Pons (tissue), 1 donor: Measurements from ENCODE around the gene LRMDA.

ENCODE experiments used
- DNase-seq: peaks from one replicate; pipeline ENCODE4 v3.0.0-alpha.2; 2016; ENCODE audit warnings: low spot score

Gene LRMDA

DNA sequence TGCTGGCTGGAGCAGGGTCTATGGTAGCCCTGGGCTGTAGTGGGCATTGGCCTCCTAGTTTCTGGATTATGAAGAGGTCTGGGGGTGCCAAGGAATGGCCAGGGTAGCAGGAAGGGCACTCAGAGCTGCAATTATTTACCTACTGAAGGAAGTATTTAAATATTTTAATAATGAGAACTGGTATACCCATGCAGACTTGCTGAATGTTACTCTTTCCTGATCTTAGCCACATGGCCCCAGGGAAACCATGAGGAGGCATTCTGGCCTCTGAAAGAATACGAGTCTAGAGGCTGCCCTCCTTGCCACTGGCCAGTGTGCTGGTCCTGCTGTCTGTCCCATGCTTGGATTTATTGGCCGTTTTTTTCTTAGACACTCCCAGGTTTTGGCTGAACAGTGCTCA is 599.7 kb downstream of the LRMDA start:
- DNase-seq, result no peak

DNA sequence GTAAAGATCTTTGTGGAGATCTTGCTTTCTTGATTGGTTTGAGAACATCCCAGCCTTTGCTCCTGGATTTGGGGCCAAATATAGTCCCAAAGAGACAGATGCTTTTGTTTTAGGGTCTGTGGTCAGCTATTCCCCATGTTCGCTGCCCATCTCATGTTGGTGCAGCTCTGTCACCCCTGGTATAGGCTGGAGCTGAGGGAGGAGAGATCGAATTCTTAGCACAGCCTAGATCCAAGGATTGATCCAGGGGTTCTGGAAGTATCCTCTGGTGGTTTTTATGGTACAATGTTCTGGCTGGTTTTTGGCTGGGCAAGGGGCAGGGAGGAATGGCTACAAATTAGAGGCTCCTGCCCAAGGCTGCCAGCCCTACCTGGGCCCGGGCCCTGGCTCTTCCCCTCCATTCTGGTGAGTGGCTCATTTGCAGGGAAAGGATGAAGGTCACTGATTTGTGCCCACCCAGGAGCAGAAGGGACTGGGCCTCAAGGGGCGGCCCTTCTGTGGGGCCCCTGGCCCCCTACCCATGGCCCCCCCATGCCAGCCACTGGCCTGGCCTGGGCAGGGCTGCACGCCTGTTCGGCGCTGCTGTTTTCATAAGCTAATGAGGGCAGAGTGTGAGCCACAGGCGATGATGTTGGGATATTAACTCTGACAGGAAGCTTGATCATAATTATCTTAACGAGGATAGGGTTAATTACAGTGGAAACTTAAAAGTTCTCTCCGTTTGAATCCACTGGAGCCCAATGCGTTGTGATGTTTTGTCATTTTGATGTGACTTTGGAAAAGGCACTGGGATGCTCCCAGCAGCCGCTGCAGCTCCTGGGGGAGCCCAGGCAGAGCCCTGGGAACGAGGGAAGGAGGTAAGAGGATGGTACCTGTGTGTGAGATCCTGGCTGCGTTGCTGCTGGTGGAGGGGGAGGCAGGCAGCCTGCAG is 600.6 kb downstream of the LRMDA start:
- no peak for DNase-seq

- DNase-seq, result no peak
These were observed 601.2 kb downstream of the LRMDA start for GRCh38 chr10:76032700-76033039.

DNA sequence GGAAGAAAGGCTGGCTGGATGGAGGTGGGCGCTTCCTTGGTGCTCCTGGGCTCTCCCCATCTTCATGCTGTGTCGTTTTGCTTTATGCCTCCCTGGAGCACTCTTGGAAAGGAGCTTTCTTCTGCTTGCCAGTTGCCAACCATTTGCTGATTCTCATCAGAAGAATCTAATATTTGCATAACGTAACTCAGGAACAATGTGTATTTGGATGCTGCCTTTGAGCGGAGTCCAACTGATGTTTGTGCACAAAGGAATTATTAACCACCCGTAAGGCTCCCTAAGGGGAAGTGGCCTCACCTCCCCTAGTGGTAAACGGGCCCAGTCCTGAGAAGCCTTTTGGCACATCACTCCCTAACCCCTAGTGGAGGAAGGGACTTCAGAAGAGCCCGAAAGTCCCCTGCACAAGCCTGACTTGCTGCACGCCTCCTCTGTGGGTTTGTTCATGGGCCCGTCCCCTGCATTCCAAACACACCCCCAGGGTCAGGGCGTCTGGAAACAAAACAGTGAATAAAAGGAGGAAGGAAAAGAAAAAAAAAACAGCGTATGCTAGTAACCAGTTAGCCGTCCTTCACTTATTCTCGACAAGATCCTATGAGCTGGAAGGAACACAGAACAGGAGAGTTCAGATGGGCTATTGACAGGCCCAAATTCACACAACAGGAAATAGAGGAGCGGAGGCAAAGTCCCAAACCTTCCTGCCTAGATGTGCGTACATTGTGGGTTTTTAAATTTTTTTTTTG is 602.2 kb downstream of the LRMDA start:
- no peak for DNase-seq

DNA sequence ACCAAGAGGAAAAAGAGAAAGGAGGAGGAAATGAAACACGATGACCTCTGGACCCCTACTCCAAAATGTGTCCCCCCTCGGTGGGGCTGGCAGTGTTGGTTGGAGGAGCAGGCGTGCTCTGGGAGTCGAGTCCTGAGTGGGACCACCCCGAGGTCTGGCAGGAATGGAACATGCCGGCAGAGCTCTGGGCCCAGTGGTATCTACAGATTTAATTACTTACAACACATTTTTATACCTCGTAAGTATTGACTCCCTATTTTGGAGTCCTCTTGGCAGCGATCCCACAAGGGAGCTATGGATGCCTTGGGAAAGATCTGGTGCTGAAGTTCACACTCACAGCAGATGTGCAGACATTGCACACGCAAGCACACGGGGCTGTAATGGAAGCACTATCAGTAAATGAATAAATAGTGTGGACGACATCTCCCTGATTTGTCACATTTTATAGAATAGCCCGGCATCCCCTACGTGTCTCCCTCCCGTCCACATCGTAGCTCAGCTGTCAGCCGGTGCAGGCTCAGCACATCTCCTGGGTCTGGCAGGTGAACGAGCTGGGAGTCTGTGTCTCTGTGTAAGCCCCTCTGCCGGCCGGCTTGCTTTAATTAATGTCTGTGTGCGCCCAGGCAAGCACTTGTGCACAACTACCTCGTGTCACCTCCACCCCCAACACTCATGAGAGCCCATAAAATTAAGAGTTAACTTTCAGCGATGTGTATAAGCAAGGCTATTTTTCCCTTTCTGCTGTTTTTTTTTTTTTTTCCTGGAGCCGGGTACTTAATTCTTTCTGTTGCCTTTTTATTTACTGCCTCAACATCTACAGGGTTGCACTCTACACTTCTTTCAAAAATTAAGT is 603.2 kb downstream of the LRMDA start:
- DNase-seq, result no peak

DNA sequence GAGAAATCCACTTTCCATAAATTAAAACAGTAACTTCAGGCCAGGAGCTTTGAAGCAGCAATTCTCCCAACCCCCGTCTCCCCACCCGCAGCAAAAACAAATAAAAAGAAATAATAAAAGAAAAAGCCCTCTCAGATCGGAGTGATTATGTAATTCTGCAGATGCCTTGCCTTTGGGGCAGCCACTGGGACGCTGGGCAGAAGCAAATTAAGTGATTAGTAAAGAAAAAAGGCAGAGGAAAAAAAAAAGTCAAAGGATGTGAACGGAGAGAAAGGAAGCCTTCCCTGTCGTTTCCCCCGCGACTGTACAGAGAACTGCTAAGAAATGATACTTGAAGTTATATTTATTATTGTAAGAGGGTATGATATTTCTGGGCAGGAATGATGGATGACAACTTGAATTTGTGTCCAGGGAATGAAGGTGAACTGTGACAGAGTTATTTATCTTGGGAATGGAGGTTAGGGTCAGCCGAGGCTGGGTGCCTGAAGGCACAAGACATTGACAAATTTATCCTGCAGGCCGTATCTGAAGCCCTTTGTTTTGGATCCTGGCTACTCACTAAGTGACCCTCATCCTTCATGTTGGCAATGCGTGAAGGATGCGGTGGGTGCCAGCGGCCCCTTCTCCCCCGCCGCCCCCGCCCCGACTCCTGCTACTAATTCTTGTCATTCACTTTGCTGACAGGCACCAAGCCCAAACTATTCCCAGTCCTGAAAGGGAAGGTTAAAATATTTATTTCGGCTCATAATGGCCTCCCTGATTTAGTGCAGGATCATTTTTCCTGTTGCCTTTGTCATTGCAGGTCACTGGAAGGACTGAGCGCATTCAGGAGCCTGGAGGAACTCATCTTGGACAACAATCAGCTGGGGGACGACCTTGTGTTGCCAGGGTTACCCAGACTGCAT is 604.0 kb downstream of the LRMDA start:
- DNase-seq, result no peak

GRCh38 chr10:76036111-76036940 is 604.9 kb downstream of the LRMDA start:
- peak; percentile 71 for DNase-seq

DNA sequence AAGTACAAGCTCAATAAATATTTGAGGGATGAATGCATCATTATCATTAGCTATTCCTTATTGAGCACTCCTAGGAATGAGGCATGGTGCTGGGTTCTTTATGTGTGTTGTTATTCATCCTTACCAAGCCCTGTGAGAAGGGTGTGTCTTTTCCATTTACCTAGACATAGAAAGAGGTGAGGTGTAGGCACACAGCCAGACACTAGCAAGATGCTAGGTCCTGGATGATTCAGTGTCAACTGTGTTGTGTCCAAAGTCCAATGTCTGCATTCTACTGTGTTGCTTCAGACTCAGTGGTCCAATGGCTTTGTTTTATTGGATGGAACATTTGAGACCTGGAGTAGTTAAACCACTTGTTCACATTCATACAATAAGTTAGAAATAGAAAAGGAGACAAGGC is 605.5 kb downstream of the LRMDA start:
- DNase-seq, result no peak

DNA sequence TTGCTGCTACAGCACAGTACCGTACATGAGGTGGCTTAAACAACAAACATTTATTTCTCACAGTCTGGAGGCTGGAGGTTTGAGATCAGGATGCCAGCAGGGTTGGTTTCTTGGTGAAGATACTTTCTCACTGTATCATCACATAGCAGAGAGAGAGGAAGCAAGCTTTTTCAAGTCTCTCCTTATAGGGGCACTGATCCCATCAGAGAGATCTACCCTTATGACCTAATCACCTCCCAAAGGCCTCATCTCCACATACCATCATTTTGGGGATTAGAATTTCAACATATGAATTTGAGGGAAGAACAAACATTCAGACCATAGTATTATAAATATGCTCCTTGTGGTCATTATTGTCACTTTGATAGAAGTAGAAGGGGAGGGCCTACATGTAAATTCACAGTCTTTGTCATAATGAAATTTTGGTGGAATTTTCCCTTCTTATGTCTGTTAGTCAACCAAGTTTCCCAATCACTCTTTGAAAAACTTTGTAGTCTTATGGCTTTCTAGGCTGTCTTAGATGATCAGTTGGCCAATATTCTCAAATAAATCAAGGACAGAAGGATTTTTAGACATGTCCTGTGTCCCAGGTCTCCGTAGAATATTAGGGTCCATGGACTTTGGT is 606.2 kb downstream of the LRMDA start:
- DNase-seq, result no peak

DNA sequence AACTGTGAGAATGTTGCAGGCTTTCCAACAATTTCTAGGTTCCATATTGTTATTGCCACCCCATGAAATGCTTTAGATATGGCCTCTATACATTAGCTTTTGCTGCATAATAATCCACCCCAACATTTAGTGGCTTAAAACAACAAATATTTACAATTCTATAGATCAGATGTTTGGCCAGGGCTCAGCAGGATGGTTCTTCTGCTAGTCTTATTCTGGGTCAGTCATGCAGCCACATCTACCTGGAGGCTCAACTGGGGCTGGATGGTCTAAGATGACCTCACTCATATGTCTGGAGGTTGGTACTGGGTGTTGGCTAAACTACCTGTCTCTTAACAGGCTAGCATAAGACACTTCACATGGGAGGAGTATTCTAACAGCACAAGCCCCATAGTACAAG is 607.3 kb downstream of the LRMDA start:
- no peak for DNase-seq

DNA sequence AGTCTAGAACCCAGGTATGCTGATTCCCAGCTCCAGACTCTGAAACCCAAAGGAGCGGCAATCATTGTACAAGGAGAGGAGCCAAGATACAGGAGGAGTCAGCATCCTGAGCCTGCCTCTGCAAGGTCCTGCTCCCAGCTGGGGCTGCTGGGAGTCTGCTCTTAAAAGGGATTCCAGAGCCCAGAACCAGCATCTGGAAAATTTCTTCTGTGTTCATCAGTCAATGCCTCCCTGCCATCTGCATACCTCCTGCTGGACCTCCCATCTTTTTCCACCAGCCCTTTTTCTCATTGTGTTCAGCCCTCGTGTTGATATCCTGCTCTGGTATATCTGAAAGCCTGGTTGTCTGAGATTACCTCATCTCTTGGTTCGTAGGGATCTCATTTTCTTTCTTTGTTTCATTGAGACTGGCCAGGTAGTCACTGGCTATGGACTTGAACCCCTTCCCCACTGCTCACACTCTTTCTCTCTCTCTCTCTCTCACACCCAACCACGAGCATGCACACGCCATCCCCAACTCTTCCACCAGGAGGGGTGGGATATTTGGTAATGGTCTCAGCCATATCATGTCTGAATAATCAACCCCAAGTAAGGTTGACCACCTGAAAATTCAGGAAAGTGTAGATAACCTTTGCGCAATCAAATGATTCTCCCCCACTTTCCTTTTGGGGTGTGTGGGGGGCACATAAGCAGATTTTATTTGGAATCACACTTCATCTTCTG is 608.8 kb downstream of the LRMDA start:
- no peak for DNase-seq

DNA sequence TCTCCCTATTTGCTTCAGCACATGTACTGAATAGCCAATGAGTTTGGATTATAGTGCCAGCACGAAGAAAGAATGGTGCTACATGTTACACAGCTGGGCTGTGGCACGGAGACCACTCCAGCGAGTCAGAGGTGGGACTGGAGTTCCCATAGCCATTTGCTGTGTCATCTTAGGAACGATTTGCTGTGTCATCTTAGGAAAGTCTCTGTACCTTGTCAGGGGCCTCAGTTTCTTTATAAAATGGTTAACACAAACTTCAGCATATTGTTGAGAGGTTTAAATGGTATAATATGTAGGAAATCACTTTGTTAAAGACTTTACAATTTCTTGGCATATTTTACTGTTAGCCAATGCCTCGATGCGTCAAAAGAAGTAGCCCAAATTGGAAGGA is 609.4 kb downstream of the LRMDA start:
- no peak for DNase-seq

GRCh38 chr10:76041551-76041950 is 610.1 kb downstream of the LRMDA start:
- no peak for DNase-seq

- no peak for DNase-seq
These were observed 611.8 kb downstream of the LRMDA start for GRCh38 chr10:76043261-76043660.

GRCh38 chr10:76044751-76045150 is 613.3 kb downstream of the LRMDA start:
- DNase-seq, result no peak

DNA sequence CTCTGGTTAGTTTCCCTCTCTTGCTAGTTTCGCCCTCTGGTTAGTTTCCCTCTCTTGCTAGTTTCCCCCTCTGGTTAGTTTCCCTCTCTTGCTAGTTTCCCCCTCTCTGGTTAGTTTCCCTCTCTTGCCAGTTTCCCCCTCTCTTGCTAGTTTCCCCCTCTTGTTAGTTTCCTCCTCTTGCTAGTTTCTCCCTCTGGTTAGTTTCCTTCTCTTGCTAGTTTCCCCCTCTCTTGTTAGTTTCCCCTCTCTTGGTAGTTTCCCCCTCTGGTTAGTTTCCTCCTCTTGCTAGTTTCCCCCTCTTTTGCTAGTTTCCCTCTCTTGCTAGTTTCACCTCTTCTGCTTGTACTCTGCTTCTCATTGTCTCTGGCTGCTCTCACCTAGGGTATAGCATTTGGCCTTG is 613.8 kb downstream of the LRMDA start:
- no peak for DNase-seq

GRCh38 chr10:76047521-76047920 is 616.1 kb downstream of the LRMDA start:
- no peak for DNase-seq

DNA sequence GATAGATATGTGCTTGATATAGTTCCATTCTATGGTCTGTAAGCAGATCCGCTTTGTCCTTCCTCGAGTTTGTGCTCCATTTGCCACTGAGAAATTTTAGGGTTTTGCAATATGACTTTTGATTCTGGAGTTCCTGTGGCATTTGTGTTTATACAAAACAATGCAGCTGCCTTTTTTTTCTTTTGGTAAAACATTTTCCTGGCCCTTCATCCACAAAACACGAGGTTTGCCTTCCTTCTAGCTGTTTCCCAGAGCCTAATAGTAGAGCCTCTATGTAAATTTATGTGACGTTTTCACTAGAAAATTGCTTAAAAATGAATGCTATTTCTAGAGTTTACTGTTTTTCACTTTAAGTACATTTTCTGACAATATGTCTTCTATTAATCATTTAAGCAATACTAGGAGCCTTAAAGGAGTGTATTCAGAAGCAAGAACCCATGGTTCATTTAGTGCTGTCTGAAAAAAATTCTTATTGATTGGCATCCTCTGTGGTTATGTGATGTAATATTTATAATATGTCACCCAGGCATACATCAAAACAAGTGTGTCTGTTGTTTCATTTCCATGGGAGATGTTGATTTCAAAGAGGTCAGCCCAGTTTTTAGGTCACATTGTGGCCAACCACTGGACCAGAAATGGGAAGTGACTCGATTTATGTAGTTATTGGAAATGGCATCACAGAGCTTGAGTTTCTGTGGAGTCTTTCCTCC is 618.3 kb downstream of the LRMDA start:
- no peak for DNase-seq

- no peak for DNase-seq
These were observed 618.8 kb downstream of the LRMDA start for GRCh38 chr10:76050291-76050625.
